PC-3 (cell line): ENCODE measurements around the gene NR1D1. TPM values are rescaled to one million over a fixed set of nuclear protein-coding genes. Genes with fewer than 3 reads are reported as not detected.

Experiments
- ATAC-seq: fragments of 200-7000 bp; cut with Tn5 transposase; 2 replicates; pipeline ENCODE4 v1.9.1; 2020; ENCODE audit warnings: mild to moderate bottlenecking, moderate library complexity
- BruUV-seq: library from RNA; stranded (reverse); fragments of 400-500 nt; replicated peaks from 2 replicates; lab custom pipeline; 2021; lab: Mats Ljungman, UMichigan
- CTCF ChIA-PET: fragments of 300-600 bp; sonication (Branson Sonifier 250); formaldehyde crosslinking; loops from one replicate; lab custom pipeline; 2022; ENCODE audit warnings: antibody characterized with exemption; lab: Charles Lee
- POLR2A ChIA-PET: fragments of 300-600 bp; sonication (Branson Sonifier 250); formaldehyde crosslinking; loops from one replicate; lab custom pipeline; 2022; ENCODE audit warnings: antibody characterized with exemption; ENCODE audit not compliant: unreplicated experiment; lab: Charles Lee
- DNase-seq: peaks from one replicate; pipeline ENCODE4 v3.0.0-alpha.2; 2015
- H2AFZ ChIP-seq: fragments of 300-600 bp; sonication (generic); 2 replicates; pipeline ENCODE4 v1.6.0; 2016; ENCODE audit warnings: antibody characterized with exemption, low read length
- H3F3A ChIP-seq: fragments of 300-600 bp; sonication (generic); one replicate; pipeline ENCODE4 v1.6.0; 2017; ENCODE audit warnings: antibody characterized with exemption, low read length, control low read depth, mild to moderate bottlenecking; ENCODE audit not compliant: unreplicated experiment
- H3K27ac ChIP-seq: fragments of 300-600 bp; sonication (generic); 2 replicates; pipeline ENCODE4 v1.5.1; 2016; ENCODE audit warnings: mild to moderate bottlenecking, low read length
- H3K27me3 ChIP-seq: fragments of 300-600 bp; sonication (generic); 2 replicates; pipeline ENCODE4 v1.6.1; 2016; ENCODE audit warnings: low read length, mixed read lengths
- H3K36me3 ChIP-seq: fragments of 300-600 bp; sonication (generic); 2 replicates; pipeline ENCODE4 v1.6.1; 2016; ENCODE audit warnings: low read depth, mixed run types, low read length, mixed read lengths
- H3K4me1 ChIP-seq: fragments of 300-600 bp; sonication (generic); 2 replicates; pipeline ENCODE4 v1.5.1; 2016; ENCODE audit warnings: low read length; ENCODE audit not compliant: insufficient read depth
- H3K4me2 ChIP-seq: fragments of 300-600 bp; sonication (generic); 2 replicates; pipeline ENCODE4 v1.6.0; 2016; ENCODE audit warnings: low read length
- H3K4me3 ChIP-seq: fragments of 300-600 bp; sonication (generic); 2 replicates; pipeline ENCODE4 v1.5.1; 2016; ENCODE audit warnings: mild to moderate bottlenecking, low read length, mixed read lengths
- H3K79me2 ChIP-seq: fragments of 300-600 bp; sonication (generic); 2 replicates; pipeline ENCODE4 v1.6.1; 2017; ENCODE audit warnings: low read length, mixed read lengths
- H3K9ac ChIP-seq: fragments of 300-600 bp; sonication (generic); 2 replicates; pipeline ENCODE4 v1.6.0; 2016; ENCODE audit warnings: mild to moderate bottlenecking, low read length
- H3K9me2 ChIP-seq: fragments of 300-600 bp; sonication (generic); replicated peaks from 2 replicates; pipeline ENCODE4 v1.6.1; 2016; ENCODE audit warnings: mixed run types, low read length, mixed read lengths
- H3K9me3 ChIP-seq: fragments of 300-600 bp; sonication (generic); 2 replicates; pipeline ENCODE4 v1.6.1; 2016; ENCODE audit warnings: low read length, mixed read lengths
- H4K20me1 ChIP-seq: fragments of 300-600 bp; sonication (generic); 2 replicates; pipeline ENCODE4 v1.6.1; 2016; ENCODE audit warnings: low read length, mixed read lengths
- EZH2 ChIP-seq: fragments of 300-600 bp; sonication (generic); IDR thresholded peaks from one replicate; pipeline ENCODE4 v1.6.1; 2017; ENCODE audit warnings: antibody characterized with exemption, mild to moderate bottlenecking, low read length; ENCODE audit not compliant: unreplicated experiment
- EZH2phosphoT487 ChIP-seq: fragments of 300-600 bp; sonication (generic); IDR thresholded peaks from 2 replicates; pipeline ENCODE4 v1.6.1; 2018; ENCODE audit warnings: mild to moderate bottlenecking, antibody characterized with exemption, low read length, borderline replicate concordance
- intact Hi-C: fragments of 100-400 bp; cut with micrococcal nuclease; formaldehyde crosslinking; loops from 2 replicates; pipeline ENCODE4 v1.9.0; 2023
- total RNA-seq: library from RNA; depleted of rRNA; stranded (reverse); fragments of >200 nt; gene quantifications from 2 replicates; pipeline ENCODE4 v1.2.3, GENCODE V29; 2014
- TF ChIP-seq, protein P1 (sequence below): fragments of 300-600 bp; sonication (generic); conservative IDR thresholded peaks from 2 replicates; pipeline ENCODE4 v1.5.1; 2017; ENCODE audit warnings: antibody characterized with exemption, low read depth, mild to moderate bottlenecking, low read length

NR1D1 gene
- total RNA-seq, 1 experiment from 2014 or later: 7.1 TPM

DNA sequence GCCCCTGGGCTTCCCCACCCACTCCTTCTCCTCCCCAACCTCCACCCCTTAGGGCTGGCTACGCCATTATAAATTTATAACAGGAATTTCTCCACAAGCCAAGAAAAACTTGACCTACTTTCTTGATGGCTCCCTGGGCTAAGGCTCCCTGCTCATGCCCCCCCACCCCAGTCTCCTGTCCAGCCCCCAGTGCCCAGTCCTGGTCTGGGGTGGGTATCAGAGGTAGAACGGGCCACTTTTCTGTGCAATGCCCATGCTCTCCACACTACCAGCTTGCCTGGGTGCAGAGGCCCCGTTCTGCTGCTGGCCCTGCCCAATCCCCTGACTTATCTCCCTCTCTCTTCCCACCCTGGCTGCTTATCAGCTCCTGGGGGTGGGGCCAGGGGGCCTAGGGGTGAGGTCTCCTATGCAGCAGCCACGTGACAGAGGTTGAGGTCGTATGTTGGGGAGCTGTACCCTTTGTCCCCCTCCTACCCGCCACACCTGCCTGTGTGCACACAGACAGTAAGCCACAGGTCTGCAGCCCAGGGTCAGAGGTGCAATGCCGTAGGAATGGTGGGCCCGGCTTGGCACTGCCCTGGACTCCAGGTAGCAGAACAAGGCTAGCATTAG is 27.5 kb downstream of the NR1D1 start:
- Histone ChIP-seq H3K4me1 (peaks cover 33% of the 10 kb centered on the region), H3F3A (no peaks in the 10 kb centered on the region), H4K20me1 (no peaks in the 10 kb centered on the region), H3K9me3 (no peaks in the 10 kb centered on the region), H3K27me3 (no peaks in the 10 kb centered on the region), H3K79me2 (no peaks in the 10 kb centered on the region), H3K9ac (no peak overlapping the region), H3K36me3 (no peaks in the 10 kb centered on the region), H3K27ac (no peak overlapping the region), H2AFZ (no peak overlapping the region), H3K9me2 (no peaks in the 10 kb centered on the region), H3K4me3 (no peak overlapping the region), H3K4me2 (no peak overlapping the region)
- no peak for ATAC-seq
- intact Hi-C loops: no loop called here
- ChIA-PET CTCF (no interaction called here), POLR2A (no interaction called here)
- BruUV-seq: no TSS peak
- TF ChIP-seq EZH2phosphoT487 (no peak), EZH2 (no peak)
- TF ChIP-seq, protein P1, sequence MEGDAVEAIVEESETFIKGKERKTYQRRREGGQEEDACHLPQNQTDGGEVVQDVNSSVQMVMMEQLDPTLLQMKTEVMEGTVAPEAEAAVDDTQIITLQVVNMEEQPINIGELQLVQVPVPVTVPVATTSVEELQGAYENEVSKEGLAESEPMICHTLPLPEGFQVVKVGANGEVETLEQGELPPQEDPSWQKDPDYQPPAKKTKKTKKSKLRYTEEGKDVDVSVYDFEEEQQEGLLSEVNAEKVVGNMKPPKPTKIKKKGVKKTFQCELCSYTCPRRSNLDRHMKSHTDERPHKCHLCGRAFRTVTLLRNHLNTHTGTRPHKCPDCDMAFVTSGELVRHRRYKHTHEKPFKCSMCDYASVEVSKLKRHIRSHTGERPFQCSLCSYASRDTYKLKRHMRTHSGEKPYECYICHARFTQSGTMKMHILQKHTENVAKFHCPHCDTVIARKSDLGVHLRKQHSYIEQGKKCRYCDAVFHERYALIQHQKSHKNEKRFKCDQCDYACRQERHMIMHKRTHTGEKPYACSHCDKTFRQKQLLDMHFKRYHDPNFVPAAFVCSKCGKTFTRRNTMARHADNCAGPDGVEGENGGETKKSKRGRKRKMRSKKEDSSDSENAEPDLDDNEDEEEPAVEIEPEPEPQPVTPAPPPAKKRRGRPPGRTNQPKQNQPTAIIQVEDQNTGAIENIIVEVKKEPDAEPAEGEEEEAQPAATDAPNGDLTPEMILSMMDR: no peak
- DNase-seq: no peak

DNA sequence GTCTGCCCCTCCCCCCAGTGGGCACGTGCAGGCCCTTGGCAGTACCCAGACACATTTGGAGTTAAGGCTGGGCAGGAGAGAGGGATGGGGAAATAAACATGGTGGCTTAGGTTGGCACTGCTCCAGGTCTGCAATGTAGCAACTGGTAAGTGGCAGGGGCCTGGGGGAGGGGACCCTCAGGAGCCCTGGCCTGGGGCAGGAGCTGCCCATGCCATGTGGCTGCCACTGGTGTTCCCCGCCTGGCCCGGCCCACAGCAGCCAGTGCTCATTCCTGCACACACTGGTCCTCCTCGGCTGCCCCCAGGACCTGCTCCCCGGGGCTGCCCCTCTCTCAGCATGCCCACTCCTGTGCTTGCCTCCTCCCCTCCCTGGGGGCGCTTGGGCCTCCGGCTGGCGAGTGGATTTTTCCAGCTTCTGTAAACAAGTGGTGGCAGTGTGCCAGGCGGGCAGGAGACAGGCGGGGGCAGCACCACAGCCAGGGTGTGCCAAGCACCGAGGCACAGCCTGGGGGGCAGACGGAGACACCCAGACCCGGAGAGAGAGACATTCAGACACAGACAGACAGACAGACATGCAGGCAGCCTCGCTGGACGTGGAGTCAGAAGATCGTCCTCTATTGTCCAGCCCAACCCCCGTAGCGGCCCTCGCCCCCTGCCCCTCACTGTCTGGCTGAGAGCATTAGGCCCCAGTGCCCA is 28.2 kb downstream of the NR1D1 start:
- H3K4me1 ChIP-seq: peaks cover 33% of the 10 kb centered on the region
- H3K9ac ChIP-seq: no peak overlapping the region
- no peaks in the 10 kb centered on the region for H3K27me3 ChIP-seq
- ChIA-PET POLR2A (no interaction called here), CTCF (no interaction called here)
- H3K9me3 ChIP-seq: no peaks in the 10 kb centered on the region
- H3K9me2 ChIP-seq: no peaks in the 10 kb centered on the region
- no peaks in the 10 kb centered on the region for H3F3A ChIP-seq
- no peak overlapping the region for H3K27ac ChIP-seq
- intact Hi-C loops: no loop called here
- ATAC-seq: no peak
- no peak overlapping the region for H3K4me2 ChIP-seq
- H3K36me3 ChIP-seq: no peaks in the 10 kb centered on the region
- no peak overlapping the region for H3K4me3 ChIP-seq
- no peaks in the 10 kb centered on the region for H4K20me1 ChIP-seq
- no peak overlapping the region for H2AFZ ChIP-seq
- no peaks in the 10 kb centered on the region for H3K79me2 ChIP-seq
- TF ChIP-seq EZH2phosphoT487: no peak
- TF ChIP-seq EZH2: no peak
- TF ChIP-seq, protein P1: no peak
- no TSS peak for BruUV-seq
- DNase-seq: peak; percentile 4
